ENCODE data around the gene VPS11.
A peak's percentile ranks its signal among the peaks of the same experiment; 100 is the strongest.
"Not testable (repeated sequence)": the region's sequence is repeated elsewhere in the genome, so short reads cannot be mapped to it uniquely, and the experiment has no call there.

The VPS11 gene

GRCh38 chr11:119067371-119068222, at the start of gene VPS11:
Gene VPS11 (plus strand): TSS chr11:119067818. CDS start chr11:119067824, 6 bp downstream.
- DNase-seq = peak; percentile 99

GRCh38 chr11:119018074-119018938, 49.3 kb upstream of the VPS11 start, which contains the start of the genes RPS25 and TRAPPC4:
Gene RPS25 (minus strand): TSS chr11:119018343. CDS start chr11:119018284, 59 bp downstream.
Gene TRAPPC4 (plus strand): TSS chr11:119018766. CDS start chr11:119018796, 30 bp downstream.
- DNase-seq = peak; percentile 100

- no peak for DNase-seq
Observed at GRCh38 chr11:119019996-119020395, 47.6 kb upstream of the VPS11 start.

DNA sequence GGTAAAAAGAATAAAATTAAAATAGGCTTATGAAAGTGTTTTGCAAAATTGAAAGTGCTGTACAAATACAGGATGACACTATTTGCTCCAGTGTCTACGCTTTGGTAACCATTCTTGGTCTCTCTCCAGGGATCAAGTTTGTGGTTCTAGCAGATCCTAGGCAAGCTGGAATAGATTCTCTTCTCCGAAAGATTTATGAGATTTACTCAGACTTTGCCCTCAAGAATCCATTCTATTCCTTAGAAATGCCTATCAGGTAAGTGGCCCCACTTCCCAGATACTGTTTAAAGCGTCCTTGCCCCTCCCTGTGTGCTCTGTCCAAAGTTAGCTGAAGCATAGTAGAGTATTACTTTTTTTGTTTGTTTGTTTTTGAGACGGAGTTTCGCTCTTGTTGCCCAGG, 46.0 kb upstream of the VPS11 start:
- no peak for DNase-seq

DNA sequence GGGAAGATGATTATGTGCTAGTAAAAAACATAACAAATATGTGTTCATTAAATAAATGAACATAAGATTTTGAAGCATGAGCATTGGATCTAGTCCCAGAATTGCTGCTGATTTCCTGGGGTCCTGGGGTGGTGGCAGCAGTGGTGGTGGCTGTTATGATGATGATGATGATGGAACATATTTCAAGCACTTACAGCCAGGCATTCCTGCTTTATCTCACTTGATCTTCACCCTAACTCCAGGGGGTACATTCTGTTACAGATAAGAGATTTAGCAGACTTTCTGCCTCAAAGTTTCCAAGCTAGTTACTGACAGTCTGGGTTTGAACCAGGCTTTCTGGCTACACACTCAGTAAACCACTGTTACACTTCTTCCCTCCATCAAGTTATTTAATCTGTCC, 43.9 kb upstream of the VPS11 start:
- DNase-seq = no peak

DNA sequence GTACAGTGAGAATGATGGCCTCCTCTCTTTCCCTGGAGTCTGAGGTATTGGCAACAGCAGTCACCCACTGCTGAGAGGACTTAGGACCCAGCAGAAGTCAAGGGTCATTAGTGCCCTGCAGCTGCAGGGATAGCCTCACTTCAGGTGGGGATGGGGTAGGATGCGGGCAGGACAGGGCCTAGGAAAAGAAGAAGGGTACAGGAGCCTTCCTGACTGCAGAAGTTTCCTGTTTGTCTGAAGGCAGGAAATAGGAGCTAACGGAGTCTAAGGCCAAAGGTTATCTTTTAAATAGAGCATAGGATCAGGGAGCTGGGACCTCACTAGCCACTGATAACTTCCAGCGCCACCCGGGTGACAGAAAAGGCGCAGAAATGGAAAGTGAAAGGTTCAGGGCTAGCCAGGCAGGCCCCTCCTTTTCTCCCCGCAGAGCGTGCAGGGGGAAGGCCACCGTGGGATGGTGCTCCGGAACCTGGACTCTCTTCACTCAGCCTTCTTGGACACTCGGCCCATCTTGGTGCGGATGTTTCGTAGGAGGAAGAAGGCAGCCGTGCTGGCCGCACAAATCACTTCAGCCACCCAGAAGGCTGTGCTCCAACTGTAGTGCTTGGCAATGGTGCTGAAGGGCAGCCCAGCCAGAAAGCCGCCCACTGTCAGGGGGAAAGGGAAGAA, 43.1 kb upstream of the VPS11 start:
- DNase-seq = no peak

DNA sequence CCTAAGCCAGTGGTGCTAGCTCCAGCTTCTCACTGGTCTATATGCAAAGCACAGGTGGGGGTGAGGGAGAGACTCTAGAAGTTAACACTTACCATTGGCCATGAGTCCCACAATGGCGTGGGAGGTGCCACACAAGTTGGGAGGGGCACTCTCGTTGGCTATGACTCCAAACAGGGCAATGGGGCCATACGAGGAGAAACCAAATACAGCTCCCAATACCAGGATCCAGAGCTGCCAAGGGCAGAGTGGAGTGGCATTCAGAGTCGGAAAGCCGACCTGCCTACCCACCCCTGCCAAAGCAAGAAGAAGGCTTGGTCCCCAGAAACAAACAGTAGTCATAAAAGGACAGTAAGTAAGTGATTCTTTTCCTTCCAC, 42.5 kb upstream of the VPS11 start:
- DNase-seq = no peak

- no peak for DNase-seq
Observed at GRCh38 chr11:119025541-119025940, 42.1 kb upstream of the VPS11 start.

GRCh38 chr11:119025978-119026766, 41.4 kb upstream of the VPS11 start:
- DNase-seq = no peak

GRCh38 chr11:119026970-119027369, 40.6 kb upstream of the VPS11 start:
- DNase-seq = no peak

DNA sequence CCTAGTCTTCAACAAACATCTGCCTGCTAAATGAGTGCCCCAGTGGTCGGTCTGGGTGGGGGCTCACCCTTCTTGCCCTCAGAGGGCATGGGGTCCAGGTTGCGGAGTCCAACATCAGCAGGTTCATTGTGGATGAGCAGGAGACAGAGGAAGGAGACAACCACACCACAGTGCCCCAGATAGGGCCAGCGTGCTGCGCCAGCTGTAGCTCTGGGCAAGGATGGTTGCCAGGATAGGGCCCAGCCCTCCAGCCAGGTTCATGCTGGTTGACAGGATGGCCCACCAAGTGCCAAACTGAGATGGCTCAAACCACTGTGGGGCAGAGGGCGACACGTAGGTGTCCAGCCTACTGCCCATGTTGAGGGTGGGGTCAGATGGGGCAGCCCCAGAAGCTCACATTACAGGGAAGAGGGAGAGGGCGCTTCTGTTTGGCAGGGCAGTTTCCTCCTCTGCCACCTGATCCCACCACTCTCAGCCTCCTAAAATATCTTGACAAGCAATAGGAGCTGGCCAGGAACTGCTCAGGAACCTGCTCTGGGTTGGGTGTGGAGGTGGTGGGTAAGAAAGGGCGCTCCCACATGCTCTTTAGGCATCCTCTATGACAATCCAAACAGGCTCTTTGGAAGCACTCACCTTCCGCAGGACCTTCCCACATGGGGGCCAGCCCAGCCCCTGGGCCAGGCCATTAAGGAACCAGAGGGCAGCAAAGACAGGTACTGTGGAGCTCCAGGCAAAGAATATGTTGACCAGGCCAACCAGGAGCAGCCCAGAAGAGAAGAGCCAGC, 39.9 kb upstream of the VPS11 start:
- no peak for DNase-seq

- DNase-seq = no peak
Observed at GRCh38 chr11:119028346-119029068, 39.1 kb upstream of the VPS11 start.

- DNase-seq = no peak
Observed at GRCh38 chr11:119029069-119029339, 38.6 kb upstream of the VPS11 start.

- no peak for DNase-seq
Observed at GRCh38 chr11:119029340-119030028, 38.1 kb upstream of the VPS11 start.

- no peak for DNase-seq
Observed at GRCh38 chr11:119030029-119030328, 37.6 kb upstream of the VPS11 start.

DNA sequence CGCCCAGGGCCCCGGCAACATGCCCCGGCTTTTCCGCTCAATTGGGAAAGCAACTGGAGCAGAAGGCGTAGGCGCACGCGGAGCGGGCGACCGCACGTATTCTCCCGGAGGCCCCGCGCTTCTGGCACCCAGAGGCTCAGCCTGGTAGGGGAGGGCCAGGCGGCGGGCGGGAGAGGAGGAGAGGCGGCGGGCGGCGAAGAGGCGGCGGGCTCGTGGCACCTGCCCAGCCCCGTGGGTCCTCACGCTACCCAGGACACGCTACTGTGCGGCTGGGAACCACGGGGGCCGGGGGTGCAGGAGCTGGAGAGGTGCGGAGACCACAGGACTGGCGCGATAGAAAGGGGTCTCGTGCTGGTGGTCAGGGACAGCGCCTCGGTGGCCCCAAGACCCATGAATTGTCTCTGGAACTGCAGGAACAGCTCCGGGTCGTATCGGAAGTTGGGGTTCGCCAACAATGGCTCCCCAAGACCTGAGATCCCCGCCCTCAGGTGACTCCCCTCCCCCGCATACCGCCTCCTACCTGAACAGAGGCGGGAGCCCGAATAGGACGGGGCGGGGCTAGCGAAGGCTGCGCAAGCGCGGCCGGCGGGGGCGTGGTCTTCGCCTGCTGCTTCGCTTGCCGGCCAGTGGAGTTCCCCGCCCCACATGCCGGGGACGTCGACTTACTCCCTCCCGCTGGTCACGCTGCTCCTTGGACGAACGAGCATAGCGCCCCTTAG, 37.1 kb upstream of the VPS11 start, which contains the start of gene SLC37A4:
Gene SLC37A4 (minus strand): TSS at position 549 of the 719 bp plus-strand sequence.
- DNase-seq = peak; percentile 99

DNA sequence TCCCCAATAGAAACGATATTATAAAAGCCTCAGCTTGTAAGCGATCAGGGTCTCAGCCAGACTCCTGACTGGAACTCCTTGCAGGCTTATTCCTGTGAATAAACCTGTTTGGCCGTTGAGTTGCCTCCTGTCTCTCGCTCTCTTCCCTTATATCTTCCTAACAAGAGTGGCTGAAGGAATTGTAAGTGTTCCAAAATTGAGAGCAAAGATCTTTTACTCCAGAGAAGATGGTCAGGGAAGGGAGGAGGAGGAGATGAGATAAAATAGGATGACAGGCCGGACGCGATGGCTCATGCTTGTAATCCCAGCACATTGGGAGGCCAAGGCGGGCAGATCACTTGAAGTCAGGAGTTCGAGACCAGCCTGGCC, 35.7 kb upstream of the VPS11 start:
- no peak for DNase-seq

- DNase-seq = not testable (repeated sequence)
Observed at GRCh38 chr11:119033421-119033820, 34.2 kb upstream of the VPS11 start.

GRCh38 chr11:119034813-119035212, 32.8 kb upstream of the VPS11 start:
- DNase-seq = no peak

- no peak for DNase-seq
Observed at GRCh38 chr11:119038884-119039283, 28.7 kb upstream of the VPS11 start.

All from NCI-H526 treated with DMSO at 0.1 percent for 48 hours (cell line).